GM18868 (cell line): Measurements from ENCODE around the gene TPRG1.

Experiments
- ATAC-seq: cut with Tn5 transposase; IDR thresholded peaks from one replicate; pipeline ENCODE4 v1.9.1; 2021; ENCODE audit warnings: mild to moderate bottlenecking, moderate library complexity; ENCODE audit not compliant: unreplicated experiment

The TPRG1 gene

GRCh38 chr3:189165092-189165612 lies 6.6 kb upstream of the TPRG1 start:
- ATAC-seq, result no peak

GRCh38 chr3:189166321-189166720 lies 5.5 kb upstream of the TPRG1 start:
- ATAC-seq, result no peak

GRCh38 chr3:189167027-189167766 lies 4.6 kb upstream of the TPRG1 start:
- ATAC-seq, result no peak

- no peak for ATAC-seq
Observed at GRCh38 chr3:189168711-189169110, 3.1 kb upstream of the TPRG1 start.

- no peak for ATAC-seq
Observed at GRCh38 chr3:189169728-189170127, 2.0 kb upstream of the TPRG1 start.

- ATAC-seq, result no peak
Observed at GRCh38 chr3:189170559-189170958, 1.2 kb upstream of the TPRG1 start.

GRCh38 chr3:189172668-189173419 lies 1.1 kb downstream of the TPRG1 start:
- no peak for ATAC-seq

GRCh38 chr3:189184566-189184965 lies 12.8 kb downstream of the TPRG1 start:
- ATAC-seq, result no peak

- no peak for ATAC-seq
Observed at GRCh38 chr3:189186101-189186500, 14.3 kb downstream of the TPRG1 start.

- no peak for ATAC-seq
Observed at GRCh38 chr3:189188466-189188865, 16.7 kb downstream of the TPRG1 start.

GRCh38 chr3:189192725-189193124 lies 21.0 kb downstream of the TPRG1 start:
- ATAC-seq, result no peak

- ATAC-seq, result no peak
Observed at GRCh38 chr3:189195302-189195701, 23.5 kb downstream of the TPRG1 start.

- no peak for ATAC-seq
Observed at GRCh38 chr3:189202106-189202505, 30.3 kb downstream of the TPRG1 start.

GRCh38 chr3:189202583-189202982 lies 30.8 kb downstream of the TPRG1 start:
- ATAC-seq, result no peak

- no peak for ATAC-seq
Observed at GRCh38 chr3:189204167-189204866, 32.5 kb downstream of the TPRG1 start.

GRCh38 chr3:189204937-189205336 lies 33.2 kb downstream of the TPRG1 start:
- ATAC-seq, result no peak

GRCh38 chr3:189210251-189210770 lies 38.5 kb downstream of the TPRG1 start:
- no peak for ATAC-seq

- ATAC-seq, result no peak
Observed at GRCh38 chr3:189212681-189213080, 40.9 kb downstream of the TPRG1 start.

GRCh38 chr3:189214651-189215050 lies 42.9 kb downstream of the TPRG1 start:
- no peak for ATAC-seq

- no peak for ATAC-seq
Observed at GRCh38 chr3:189222927-189223636, 51.3 kb downstream of the TPRG1 start.

- no peak for ATAC-seq
Observed at GRCh38 chr3:189225431-189225830, 53.7 kb downstream of the TPRG1 start.
